Lung (tissue), 12 donors: ENCODE measurements around the gene OR2J3. TPM values are rescaled to one million over a fixed set of nuclear protein-coding genes. Genes with fewer than 3 reads are reported as not detected.

Experiments
- ATAC-seq: fragments of 200-7000 bp; cut with Tn5 transposase; one replicate; pipeline ENCODE4 v1.9.1; 2020; ENCODE audit warnings: moderate number of reproducible peaks; ENCODE audit not compliant: insufficient read depth, low FRiP score
- DNase-seq, 3 donors: peaks; one replicate each; pipeline ENCODE4 v3.0.0-alpha.2; 2013 to 2017
- H3K27ac ChIP-seq, 2 donors: one replicate each; pipeline ENCODE4 v1.5.1; 2013; ENCODE audit warnings: mild to moderate bottlenecking in 2 of 2, moderate library complexity in 2 of 2, control low read depth in 1 of 2, inconsistent platforms in 1 of 2, low read depth in 1 of 2, low read length in 1 of 2
- H3K27me3 ChIP-seq, 3 donors: one replicate each; pipeline ENCODE4 v1.5.1; 2013; ENCODE audit warnings: low read length in 2 of 3; ENCODE audit not compliant: control insufficient read depth in 3 of 3, insufficient read depth in 3 of 3
- H3K36me3 ChIP-seq, 4 donors: one replicate each; pipeline ENCODE4 v1.5.1; 2013; ENCODE audit warnings: low read length in 4 of 4, mild to moderate bottlenecking in 1 of 4, moderate library complexity in 1 of 4; ENCODE audit not compliant: control insufficient read depth in 4 of 4, insufficient read depth in 4 of 4
- H3K4me1 ChIP-seq, 5 donors: one replicate each; pipeline ENCODE4 v1.5.1; 2013; ENCODE audit warnings: low read length in 5 of 5, mild to moderate bottlenecking in 2 of 5, moderate library complexity in 1 of 5; ENCODE audit not compliant: control insufficient read depth in 5 of 5, insufficient read depth in 5 of 5
- H3K4me3 ChIP-seq: one replicate; pipeline ENCODE4 v1.5.1; 2013; ENCODE audit warnings: mild to moderate bottlenecking, control low read depth, moderate library complexity
- H3K9ac ChIP-seq, 2 donors: one replicate each; pipeline ENCODE4 v1.5.1; 2013; ENCODE audit warnings: low read length in 2 of 2, control low read depth in 1 of 2; ENCODE audit not compliant: insufficient read depth in 1 of 2
- H3K9me3 ChIP-seq, 4 donors: one replicate each; pipeline ENCODE4 v1.5.1; 2013; ENCODE audit warnings: low read length in 3 of 4, mild to moderate bottlenecking in 1 of 4, moderate library complexity in 1 of 4; ENCODE audit not compliant: control insufficient read depth in 4 of 4, insufficient read depth in 3 of 4
- CTCF ChIP-seq: IDR thresholded peaks from 2 replicates; pipeline ENCODE4 v1.5.1; 2012; ENCODE audit warnings: mild to moderate bottlenecking; ENCODE audit errors: control extremely low read depth, extremely low read depth
- WGBS, 2 donors: extraction: QIAGEN DNeasy Blood & Tissue Kit; methylation state at CpG; one replicate each; pipeline ENCODE4 v1.1.7; 2013; 5-methylcytosine and 5-hydroxymethylcytosine counted together
- polyA plus RNA-seq, 2 donors: library from polyadenylated mRNA; stranded (reverse); fragments of 200-250 nt; gene quantifications; one replicate each; pipeline ENCODE4 v1.2.1, GENCODE V29; 2013
- total RNA-seq, 2 donors: library from RNA; depleted of rRNA in 1 of 2; stranded (reverse); fragments of >200 nt in 1 of 2; gene quantifications; one replicate each; pipeline ENCODE4 v1.2.1, GENCODE V29; 2014 to 2021
- donor health status: control.
- donor health status: control.
- donor health status: Bipolar disorder and iron deficiency.
- donor health status: healthy.
- donor health status: DM: yes; HTN: yes; CAD: no.

OR2J3 gene
- total and polyA plus RNA-seq, 4 donors: 0.06 TPM; not detected in 3

DNA sequence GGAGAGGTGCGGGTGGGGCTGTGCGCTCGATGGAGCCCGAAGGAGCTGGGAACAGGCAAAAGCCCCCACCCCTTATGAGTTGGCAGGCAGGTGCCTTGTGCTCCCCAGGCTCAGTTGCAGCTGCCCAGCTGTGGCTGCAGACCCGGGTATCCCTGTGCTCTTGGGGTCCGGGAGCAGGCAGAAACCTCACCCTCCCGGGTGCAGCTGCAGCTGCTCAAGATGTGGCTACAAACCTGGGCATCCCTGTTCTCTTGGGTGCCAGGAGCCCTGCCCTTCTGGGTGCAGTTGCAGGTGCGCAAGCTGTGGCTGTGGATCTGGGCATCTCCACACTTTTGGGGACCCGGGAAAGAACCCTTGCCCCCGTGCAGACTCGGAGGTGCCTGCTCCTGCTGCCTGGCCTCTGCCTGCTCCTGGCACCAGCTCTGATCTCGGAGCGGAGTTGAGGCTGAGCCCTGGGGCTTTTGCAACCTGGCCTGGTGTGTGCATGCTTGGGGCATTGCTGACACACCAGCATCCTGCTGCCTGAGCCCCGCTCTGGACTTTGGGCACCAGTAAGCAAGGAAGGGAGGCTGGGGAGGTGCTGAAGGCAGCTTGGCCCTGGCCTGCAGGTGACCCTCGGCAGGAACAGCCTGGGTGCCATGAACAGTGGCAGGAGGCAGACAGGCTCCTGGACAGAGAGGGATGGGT, 21.6 kb downstream of the OR2J3 start:
- 83 to 84% methylated on average over 15 of the region's 15 CpGs for WGBS, 2 donors
- ATAC-seq: no peak

DNA sequence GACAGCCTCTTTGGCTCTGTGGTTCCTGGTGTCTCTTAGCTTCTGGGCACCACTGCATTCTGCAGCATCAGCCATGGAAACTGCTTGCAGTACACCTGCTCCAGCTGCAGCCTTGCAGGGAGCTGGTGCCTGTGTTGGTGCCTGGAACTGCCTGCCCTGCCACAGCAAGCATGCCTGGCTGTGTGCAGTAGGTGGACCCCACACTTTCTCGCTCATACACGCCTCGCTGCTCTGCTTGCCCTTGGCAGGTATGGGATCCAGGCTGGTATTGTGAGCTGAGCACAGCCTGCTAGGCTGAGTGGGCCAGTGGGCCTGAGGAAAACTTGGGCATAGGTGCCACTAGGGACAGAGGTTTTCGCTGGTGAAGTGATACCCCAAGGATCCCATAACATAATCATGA, 22.8 kb downstream of the OR2J3 start:
- DNase-seq: no peak
- no peak for TF ChIP-seq CTCF
- Histone ChIP-seq H3K4me3 (no peak overlapping the region), H3K27ac (no peak overlapping the region), H3K27me3 (peaks cover 0 to 3% (median 0%) of the 10 kb centered on the region in 3 donors), H3K9ac (no peak overlapping the region), H3K4me1 (no peaks in the 10 kb centered on the region), H3K36me3 (no peaks in the 10 kb centered on the region), H3K9me3 (no peaks in the 10 kb centered on the region)
- WGBS, 2 donors: 93 to 98% methylated on average over 4 of the region's 4 CpGs
- ATAC-seq: no peak

More for the DNA sequence above, 21.6 kb downstream of the OR2J3 start:
- H3K9me3 ChIP-seq: no peaks in the 10 kb centered on the region
- no peak overlapping the region for H3K4me3 ChIP-seq
- H3K4me1 ChIP-seq: no peaks in the 10 kb centered on the region
- no peaks in the 10 kb centered on the region for H3K36me3 ChIP-seq
- no peak overlapping the region for H3K27ac ChIP-seq
- DNase-seq: no peak
- H3K27me3 ChIP-seq: peaks cover 0 to 3% (median 0%) of the 10 kb centered on the region in 3 donors
- no peak for TF ChIP-seq CTCF
- H3K9ac ChIP-seq: no peak overlapping the region

- Histone ChIP-seq H3K4me3 (no peak overlapping the region), H3K36me3 (no peaks in the 10 kb centered on the region), H3K9me3 (no peaks in the 10 kb centered on the region), H3K27ac (no peak overlapping the region), H3K9ac (no peak overlapping the region), H3K27me3 (peaks cover 0 to 3% (median 0%) of the 10 kb centered on the region in 3 donors), H3K4me1 (no peaks in the 10 kb centered on the region)
- ATAC-seq (no peak), DNase-seq (no peak)
- TF ChIP-seq CTCF: no peak
- WGBS, 2 donors: 55 to 75% methylated on average over 2 of the region's 2 CpGs
Measured at GRCh38 chr6:29131691-29132090, 23.8 kb downstream of the OR2J3 start.

- WGBS, 2 donors: 74 to 88% methylated on average over 4 of the region's 4 CpGs
- Histone ChIP-seq H3K27ac (no peak overlapping the region), H3K4me3 (no peak overlapping the region), H3K27me3 (no peaks in the 10 kb centered on the region), H3K9me3 (peaks cover 0 to under 1% (median 0%) of the 10 kb centered on the region in 4 donors), H3K4me1 (no peaks in the 10 kb centered on the region), H3K9ac (no peak overlapping the region), H3K36me3 (no peaks in the 10 kb centered on the region)
- ATAC-seq (no peak), DNase-seq (no peak)
- TF ChIP-seq CTCF: no peak
Measured at GRCh38 chr6:29137724-29138123, 29.9 kb downstream of the OR2J3 start.
